Cardiac fibroblast (primary cell): ENCODE measurements around the gene MSLN.

Source experiments
- DNase-seq, 2 donors: peaks; one replicate each; pipeline versions ENCODE4 v3.0.0 to v3.0.0-alpha.2; 2010; ENCODE audit warnings: low read depth in 2 of 2
- H3K4me3 ChIP-seq, 2 donors: replicated peaks in 1 of 2; 1 replicate in 1 of 2; 2 replicates in 1 of 2; pipeline ENCODE4 v1.5.1; 2011; ENCODE audit warnings: low read depth in 2 of 2, low read length in 2 of 2, mild to moderate bottlenecking in 2 of 2, moderate library complexity in 1 of 2
- CTCF ChIP-seq: IDR thresholded peaks from one replicate; pipeline ENCODE4 v1.5.1; 2011; ENCODE audit warnings: low read depth, mild to moderate bottlenecking, low read length, inconsistent platforms

The MSLN gene

GRCh38 chr16:733382-734207, 26.9 kb upstream of the MSLN start:
- DNase-seq = no peak
- peak; percentile 53 for TF ChIP-seq CTCF

GRCh38 chr16:734208-734980, 26.1 kb upstream of the MSLN start:
- TF ChIP-seq CTCF = no peak
- no peak overlapping the region for H3K4me3 ChIP-seq
- DNase-seq = no peak

More at GRCh38 chr16:733382-734207, 26.9 kb upstream of the MSLN start:
- no peak overlapping the region for H3K4me3 ChIP-seq

GRCh38 chr16:734981-735881, 25.3 kb upstream of the MSLN start:
- TF ChIP-seq CTCF = no peak
- no peak for DNase-seq
- H3K4me3 ChIP-seq = no peak overlapping the region

GRCh38 chr16:735982-736453, 24.5 kb upstream of the MSLN start:
- DNase-seq = no peak
- no peak for TF ChIP-seq CTCF
- no peak overlapping the region for H3K4me3 ChIP-seq

GRCh38 chr16:736936-737481, 23.5 kb upstream of the MSLN start:
- no peak overlapping the region for H3K4me3 ChIP-seq
- no peak for TF ChIP-seq CTCF
- DNase-seq = no peak
